ENCODE data around the gene RFTN1.

RFTN1 gene

GRCh38 chr3:16272588-16272987 lies 240.9 kb downstream of the RFTN1 start:
- DNase-seq (ENCODE audit: low spot score) = no peak

DNA sequence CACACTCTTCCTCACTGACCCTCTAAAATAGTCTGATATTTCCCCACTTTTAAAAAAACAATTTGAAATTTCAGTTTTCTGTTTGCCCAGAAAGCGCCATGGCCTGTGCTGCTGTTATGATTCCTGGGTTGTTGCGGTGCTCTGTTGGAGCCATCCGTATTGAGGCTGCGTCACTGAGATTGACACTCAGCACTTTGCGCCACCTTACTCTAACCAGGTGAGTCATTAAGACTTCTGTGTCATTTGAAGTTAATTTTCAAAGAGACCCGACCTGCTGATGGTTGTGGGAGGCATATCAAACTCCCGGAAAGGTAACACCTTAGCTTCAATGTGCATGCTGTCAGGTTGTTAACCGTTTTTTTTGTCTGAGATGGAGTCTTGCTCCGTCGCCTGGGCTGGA lies 242.6 kb downstream of the RFTN1 start:
- DNase-seq (ENCODE audit: low spot score) = no peak

GRCh38 chr3:16266714-16267113 lies 246.8 kb downstream of the RFTN1 start:
- DNase-seq (ENCODE audit: low spot score) = no peak
